HL-60 (cell line): ENCODE data around the gene HSPA2.

ENCODE experiments used
- DNase-seq, 2 experiments: peaks; one replicate each; pipeline ENCODE4 v3.0.0-alpha.2; 2010 to 2020; ENCODE audit warnings: low read depth in 1 of 2, low spot score in 1 of 2
- H3K27ac ChIP-seq: fragments of 250-450 bp; sonication (Bioruptor Pico); replicated peaks from 2 replicates; pipeline ENCODE4 v1.5.1; 2020; ENCODE audit warnings: mild to moderate bottlenecking, moderate library complexity
- H3K27me3 ChIP-seq: fragments of 250-450 bp; sonication (Bioruptor Pico); 2 replicates; pipeline ENCODE4 v1.5.1; 2021; ENCODE audit warnings: mild to moderate bottlenecking, moderate library complexity; ENCODE audit not compliant: insufficient read depth, poor library complexity, severe bottlenecking
- H3K4me3 ChIP-seq: replicated peaks from 2 replicates; pipeline ENCODE4 v1.5.1; 2011; ENCODE audit warnings: mild to moderate bottlenecking, control low read depth, low read length; ENCODE audit not compliant: insufficient read depth
- CTCF ChIP-seq: IDR thresholded peaks from one replicate; pipeline ENCODE4 v1.5.1; 2011; ENCODE audit warnings: low read length, control low read depth, inconsistent platforms; ENCODE audit not compliant: insufficient read depth
- GABPA ChIP-seq: IDR thresholded peaks from 2 replicates; pipeline ENCODE4 v1.6.1; 2012; ENCODE audit warnings: low read depth
- POLR2AphosphoS5 ChIP-seq: IDR thresholded peaks from 2 replicates; pipeline ENCODE4 v1.6.1; 2012; ENCODE audit warnings: low read depth
- SPI1 ChIP-seq: IDR thresholded peaks from 2 replicates; pipeline ENCODE4 v1.6.1; 2012; ENCODE audit warnings: low read depth, mild to moderate bottlenecking, borderline replicate concordance
- TF ChIP-seq, protein P1 (sequence below): IDR thresholded peaks from 2 replicates; pipeline ENCODE4 v1.6.1; 2012; ENCODE audit warnings: low read depth; ENCODE audit not compliant: insufficient replicate concordance

HSPA2 gene

DNA sequence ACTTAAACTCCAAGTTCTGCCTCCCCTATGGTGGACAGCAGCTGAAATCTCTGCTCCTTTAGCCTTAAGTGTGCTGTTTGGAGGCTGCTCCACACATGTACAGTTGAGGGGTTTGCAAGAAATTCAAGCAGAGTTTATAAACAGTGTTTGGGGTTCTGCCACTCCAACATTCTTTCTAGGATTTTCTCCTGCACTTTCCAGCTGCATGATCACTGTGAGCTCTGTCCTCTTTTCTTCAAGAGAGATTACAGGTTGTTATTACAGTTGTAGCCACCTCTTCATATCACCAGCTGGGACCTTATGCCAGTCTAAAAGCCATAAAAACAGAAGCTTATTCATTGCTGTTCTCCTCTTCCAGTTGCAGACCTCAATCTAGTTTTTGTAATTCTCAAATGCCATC lies 45.3 kb upstream of the HSPA2 start:
- Histone ChIP-seq H3K27me3 (no peaks in the 10 kb centered on the region), H3K27ac (no peak overlapping the region), H3K4me3 (no peak overlapping the region)
- TF ChIP-seq GABPA, result no peak
- TF ChIP-seq, protein P1, sequence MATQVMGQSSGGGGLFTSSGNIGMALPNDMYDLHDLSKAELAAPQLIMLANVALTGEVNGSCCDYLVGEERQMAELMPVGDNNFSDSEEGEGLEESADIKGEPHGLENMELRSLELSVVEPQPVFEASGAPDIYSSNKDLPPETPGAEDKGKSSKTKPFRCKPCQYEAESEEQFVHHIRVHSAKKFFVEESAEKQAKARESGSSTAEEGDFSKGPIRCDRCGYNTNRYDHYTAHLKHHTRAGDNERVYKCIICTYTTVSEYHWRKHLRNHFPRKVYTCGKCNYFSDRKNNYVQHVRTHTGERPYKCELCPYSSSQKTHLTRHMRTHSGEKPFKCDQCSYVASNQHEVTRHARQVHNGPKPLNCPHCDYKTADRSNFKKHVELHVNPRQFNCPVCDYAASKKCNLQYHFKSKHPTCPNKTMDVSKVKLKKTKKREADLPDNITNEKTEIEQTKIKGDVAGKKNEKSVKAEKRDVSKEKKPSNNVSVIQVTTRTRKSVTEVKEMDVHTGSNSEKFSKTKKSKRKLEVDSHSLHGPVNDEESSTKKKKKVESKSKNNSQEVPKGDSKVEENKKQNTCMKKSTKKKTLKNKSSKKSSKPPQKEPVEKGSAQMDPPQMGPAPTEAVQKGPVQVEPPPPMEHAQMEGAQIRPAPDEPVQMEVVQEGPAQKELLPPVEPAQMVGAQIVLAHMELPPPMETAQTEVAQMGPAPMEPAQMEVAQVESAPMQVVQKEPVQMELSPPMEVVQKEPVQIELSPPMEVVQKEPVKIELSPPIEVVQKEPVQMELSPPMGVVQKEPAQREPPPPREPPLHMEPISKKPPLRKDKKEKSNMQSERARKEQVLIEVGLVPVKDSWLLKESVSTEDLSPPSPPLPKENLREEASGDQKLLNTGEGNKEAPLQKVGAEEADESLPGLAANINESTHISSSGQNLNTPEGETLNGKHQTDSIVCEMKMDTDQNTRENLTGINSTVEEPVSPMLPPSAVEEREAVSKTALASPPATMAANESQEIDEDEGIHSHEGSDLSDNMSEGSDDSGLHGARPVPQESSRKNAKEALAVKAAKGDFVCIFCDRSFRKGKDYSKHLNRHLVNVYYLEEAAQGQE, result no peak
- no peak for TF ChIP-seq CTCF
- TF ChIP-seq SPI1, result no peak
- TF ChIP-seq POLR2AphosphoS5, result no peak
- no peak for DNase-seq

DNA sequence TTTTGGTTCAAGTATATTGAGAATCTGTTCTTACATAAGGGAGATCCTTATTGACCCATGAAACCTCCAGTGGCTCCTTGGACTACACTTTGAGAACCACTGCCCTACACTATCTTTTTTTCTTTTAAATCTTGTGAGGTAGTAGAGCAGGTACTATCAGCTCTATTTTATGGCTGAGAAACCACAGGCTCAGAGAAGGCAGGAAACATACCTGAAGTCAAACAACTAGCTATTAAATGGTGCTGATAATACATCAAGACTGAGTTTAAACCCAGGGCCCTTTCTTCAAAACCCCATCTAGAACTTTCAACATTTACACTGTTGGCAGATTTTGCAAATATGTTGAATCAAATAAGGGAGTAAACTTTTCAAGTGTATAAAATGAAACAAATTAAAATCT lies 43.8 kb upstream of the HSPA2 start:
- no peak for TF ChIP-seq GABPA
- TF ChIP-seq, protein P1, result no peak
- no peak for TF ChIP-seq SPI1
- no peak for TF ChIP-seq POLR2AphosphoS5
- no peak for TF ChIP-seq CTCF
- DNase-seq, result no peak
- Histone ChIP-seq H3K27me3 (no peaks in the 10 kb centered on the region), H3K4me3 (no peak overlapping the region), H3K27ac (no peak overlapping the region)

- Histone ChIP-seq H3K27me3 (no peaks in the 10 kb centered on the region), H3K27ac (no peak overlapping the region), H3K4me3 (no peak overlapping the region)
- TF ChIP-seq POLR2AphosphoS5 (no peak), GABPA (no peak), SPI1 (no peak), CTCF (no peak)
- DNase-seq, result no peak
Observed at GRCh38 chr14:64500088-64500487, 40.5 kb upstream of the HSPA2 start.

- H3K27ac ChIP-seq, result no peak overlapping the region
- no peak for TF ChIP-seq CTCF
- no peak for TF ChIP-seq SPI1
- TF ChIP-seq, protein P1, result no peak
- TF ChIP-seq GABPA, result no peak
- no peak for TF ChIP-seq POLR2AphosphoS5
- no peak for DNase-seq
- no peak overlapping the region for H3K4me3 ChIP-seq
- no peaks in the 10 kb centered on the region for H3K27me3 ChIP-seq
Observed at GRCh38 chr14:64501411-64502171, 39.0 kb upstream of the HSPA2 start.
